GM12878 (cell line): ENCODE results near the gene TGFBR3. TPM values are rescaled to one million over a fixed set of nuclear protein-coding genes. Genes with fewer than 3 reads are reported as not detected.

Experiments used
- ATAC-seq: fragments of 200-7000 bp; cut with Tn5 transposase; 3 replicates; pipeline ENCODE4 v1.9.1; 2020; ENCODE audit warnings: mild to moderate bottlenecking, moderate library complexity
- BruUV-seq: library from RNA; stranded (reverse); fragments of 400-500 nt; replicated peaks from 2 replicates; lab custom pipeline; 2021; lab: Mats Ljungman, UMichigan
- CTCF ChIA-PET: fragments of 300-600 bp; sonication (Branson Sonifier 250); formaldehyde crosslinking; extraction: SDS; loops from one replicate; lab custom pipeline; 2021; ENCODE audit warnings: inconsistent platforms; lab: Yijun Ruan, JAX
- POLR2A ChIA-PET: fragments of 350-600 bp; formaldehyde crosslinking; extraction: SDS; loops from one replicate; lab custom pipeline; 2021; ENCODE audit warnings: inconsistent platforms; lab: Charles Lee
- RAD21 ChIA-PET: fragments of 300-600 bp; sonication (Branson Sonifier 250); formaldehyde crosslinking; loops from one replicate; lab custom pipeline; 2023; ENCODE audit warnings: antibody characterized with exemption; ENCODE audit not compliant: unreplicated experiment; lab: Charles Lee
- SMC1A ChIA-PET: fragments of 300-600 bp; sonication (Branson Sonifier 250); formaldehyde crosslinking; loops from one replicate; lab custom pipeline; 2023; ENCODE audit not compliant: unreplicated experiment, uncharacterized antibody; lab: Charles Lee
- DNase-seq: peaks from one replicate; pipeline ENCODE4 v3.0.0-alpha.2; 2011; ENCODE audit warnings: low read depth, low spot score
- FAIRE-seq: peaks from 3 replicates; lab custom pipeline; 2011; peaks lifted over from hg19 to GRCh38; lab: Jason Lieb, UNC
- H2AFZ ChIP-seq: 2 replicates; pipeline ENCODE4 v1.6.0; 2011; ENCODE audit warnings: low read depth, low read length, control low read depth; ENCODE audit not compliant: control insufficient read depth
- H3K27ac ChIP-seq: 2 replicates; pipeline ENCODE4 v1.5.1; 2011; ENCODE audit warnings: control low read depth; ENCODE audit not compliant: control insufficient read depth, insufficient read depth
- H3K27me3 ChIP-seq, 2 experiments: replicated peaks in 1 of 2; 2 replicates each; pipeline versions ENCODE4 v1.6.0 to v1.6.1; 2011; ENCODE audit warnings: low read length in 1 of 2; ENCODE audit not compliant: control insufficient read depth in 2 of 2, insufficient read depth in 2 of 2
- H3K36me3 ChIP-seq, 2 experiments: 2 replicates each; pipeline ENCODE4 v1.5.1; 2011; ENCODE audit warnings: low read length in 1 of 2; ENCODE audit not compliant: control insufficient read depth in 2 of 2, insufficient read depth in 2 of 2
- H3K4me1 ChIP-seq: 2 replicates; pipeline ENCODE4 v1.6.1; 2011; ENCODE audit warnings: mild to moderate bottlenecking, low read length, moderate library complexity, mixed read lengths; ENCODE audit not compliant: control insufficient read depth, insufficient read depth
- H3K4me2 ChIP-seq: 2 replicates; pipeline ENCODE4 v1.6.0; 2011; ENCODE audit warnings: control low read depth; ENCODE audit not compliant: control insufficient read depth, insufficient read depth
- H3K4me3 ChIP-seq: fragments of 200-600 bp; sonication (generic); 2 replicates; pipeline ENCODE4 v1.5.1; 2016
- H3K79me2 ChIP-seq: 2 replicates; pipeline ENCODE4 v1.6.0; 2011; ENCODE audit warnings: low read length; ENCODE audit not compliant: control insufficient read depth, insufficient read depth
- H3K9ac ChIP-seq: 2 replicates; pipeline ENCODE4 v1.8.0; 2011; ENCODE audit warnings: low read length, control low read depth, mixed read lengths; ENCODE audit not compliant: control insufficient read depth, insufficient read depth
- H3K9me3 ChIP-seq: replicated peaks from 3 replicates; pipeline ENCODE4 v1.5.1; 2011; ENCODE audit warnings: mild to moderate bottlenecking, low read length; ENCODE audit not compliant: control insufficient read depth, insufficient read depth
- H4K20me1 ChIP-seq: 2 replicates; pipeline ENCODE4 v1.6.0; 2011; ENCODE audit not compliant: control insufficient read depth, insufficient read depth
- BHLHE40 ChIP-seq, 2 experiments: fragments of 450-650 bp in 1 of 2; IDR thresholded peaks; 2 replicates each; pipeline ENCODE4 v1.6.1; 2011 to 2017; ENCODE audit warnings: low read depth in 2 of 2, borderline replicate concordance in 1 of 2, improper control_type of control experiment in 1 of 2, low read length in 1 of 2, mild to moderate bottlenecking in 1 of 2
- CBX5 ChIP-seq: sonication (generic); IDR thresholded peaks from 2 replicates; pipeline ENCODE4 v1.6.1; 2016; ENCODE audit warnings: low read depth, moderate library complexity, mild to moderate bottlenecking, inconsistent platforms
- EED ChIP-seq: sonication (generic); IDR thresholded peaks from 2 replicates; pipeline ENCODE4 v1.6.1; 2016; ENCODE audit warnings: antibody characterized with exemption, low read depth
- MLLT1 ChIP-seq: fragments of 450-650 bp; IDR thresholded peaks from 2 replicates; pipeline ENCODE4 v1.6.1; 2016; ENCODE audit warnings: mild to moderate bottlenecking
- MTA2 ChIP-seq: fragments of 450-650 bp; IDR thresholded peaks from 2 replicates; pipeline ENCODE4 v1.6.1; 2016; ENCODE audit warnings: low read depth, mild to moderate bottlenecking, moderate library complexity
- MTA3 ChIP-seq: IDR thresholded peaks from 2 replicates; pipeline ENCODE4 v1.6.1; 2012; ENCODE audit warnings: low read length, inconsistent platforms, borderline replicate concordance
- NFIC ChIP-seq: IDR thresholded peaks from 2 replicates; pipeline ENCODE4 v1.6.1; 2012; ENCODE audit warnings: low read depth, mild to moderate bottlenecking, inconsistent platforms, low read length, moderate library complexity
- NR2C1 ChIP-seq: fragments of 450-650 bp; IDR thresholded peaks from 2 replicates; pipeline ENCODE4 v1.6.1; 2017; ENCODE audit warnings: antibody characterized with exemption, mild to moderate bottlenecking, moderate library complexity
- POLR2A ChIP-seq: IDR thresholded peaks from 2 replicates; pipeline ENCODE4 v1.6.1; 2011; ENCODE audit warnings: low read depth, mild to moderate bottlenecking, low read length
- PRDM15 ChIP-seq: fragments of 450-650 bp; formaldehyde crosslinking; IDR thresholded peaks from 2 replicates; pipeline ENCODE4 v1.4.0; 2020; ENCODE audit warnings: mild to moderate bottlenecking, moderate library complexity
- USF1 ChIP-seq: IDR thresholded peaks from 2 replicates; pipeline ENCODE4 v1.6.1; 2011; ENCODE audit warnings: borderline replicate concordance, low read depth, mild to moderate bottlenecking, moderate library complexity, mixed read lengths, low read length; ENCODE audit not compliant: insufficient read depth; ENCODE audit errors: extremely low read length
- WGBS: methylation state at CpG from one replicate; pipeline ENCODE4 v1.1.6; 2016; ENCODE audit warnings: low lambda C conversion rate; ENCODE audit not compliant: insufficient replicate concordance, insufficient coverage; ENCODE audit errors: missing lambda C conversion rate; 5-methylcytosine and 5-hydroxymethylcytosine counted together
- in situ Hi-C: fragments of 300-500 bp; cut with MboI; formaldehyde crosslinking; loops from 9 replicates; pipeline ENCODE4 v1.14.3; 2018; ENCODE audit warnings: mixed read lengths
- intact Hi-C: fragments of 100-400 bp; cut with micrococcal nuclease; formaldehyde crosslinking; loops from one replicate; pipeline ENCODE4 v1.14.2; 2022; ENCODE audit not compliant: unreplicated experiment
- polyA plus RNA-seq, 11 experiments: library from polyadenylated mRNA; depleted of rRNA in 4 of 11; unstranded in 6 of 11; stranded (reverse) in 5 of 11; fragments of >200 nt; fragmentation: Nextera tagmentation in 4 of 11; fragmentation: Illumina TruSeq in 1 of 11; extraction: Ambion mirVana in 4 of 11; extraction: Trizol in 1 of 11; gene quantifications; 1 replicate in 1 of 11; 2 replicates in 10 of 11; pipeline versions ENCODE4 v1.2.1 to v1.2.3, GENCODE V29; 2011 to 2016; ENCODE audit warnings: inconsistent platforms in 2 of 11, missing spikeins in 2 of 11, low read depth in 1 of 11
- total RNA-seq, 4 experiments: library from RNA; depleted of rRNA in 3 of 4; stranded (reverse); fragments of >200 nt in 3 of 4; fragmentation: Illumina TruSeq in 1 of 4; extraction: Trizol in 1 of 4; gene quantifications; 2 replicates each; pipeline versions ENCODE4 v1.2.1 to v1.2.3, GENCODE V29; 2013 to 2021

TGFBR3 gene
- total and polyA plus RNA-seq, 10 of the 15 experiments (the other 5 are each of a cell fraction or from before 2014, with no cell fraction given) = 2.7 to 16.5 (median 12.6) TPM

GRCh38 chr1:91793877-91794276, 92.1 kb downstream of the TGFBR3 start:
- ChIA-PET POLR2A (no interaction called here), SMC1A (no interaction called here), RAD21 (no interaction called here), CTCF (no interaction called here)
- Histone ChIP-seq H4K20me1 (no peaks in the 10 kb centered on the region), H3K27ac (no peak overlapping the region), H3K4me1 (no peaks in the 10 kb centered on the region; the same call in 1 of the 2 replicates), H3K79me2 (no peaks in the 10 kb centered on the region), H3K4me3 (no peak overlapping the region), H2AFZ (no peak overlapping the region), H3K9me3 (no peaks in the 10 kb centered on the region), H3K4me2 (no peak overlapping the region), H3K36me3 (no peaks in the 10 kb centered on the region; a peak in 1 of 4 replicates), H3K27me3 (no peaks in the 10 kb centered on the region), H3K9ac (no peak overlapping the region)
- intact Hi-C loops = no loop called here
- DNase-seq (no peak), FAIRE-seq (no peak), ATAC-seq (no peak)
- WGBS = 78% methylated on average over 3 of the region's 3 CpGs
- no peak for TF ChIP-seq PRDM15 (CRISPR knock-in tag)
- no peak for TF ChIP-seq MLLT1
- no peak for TF ChIP-seq EED
- no peak for TF ChIP-seq MTA3
- TF ChIP-seq POLR2A = no peak
- TF ChIP-seq NR2C1 = no peak
- no peak for TF ChIP-seq NFIC
- no peak for TF ChIP-seq BHLHE40 (IDR thresholded peaks at IDR 0.05; ENCODE audit: borderline replicate concordance in 1 of 2, low read depth in 2 of 2, low read length in 1 of 2)
- no peak for TF ChIP-seq CBX5
- TF ChIP-seq MTA2 = no peak
- no peak for TF ChIP-seq USF1
- in situ Hi-C loops = no loop called here
- BruUV-seq = no TSS peak
